OCI-LY1 (cell line): ENCODE data around the gene MESD.

Source experiments
- EZH2 ChIP-seq: fragments of 200-600 bp; sonication (generic), shearing (Covaris generic); IDR thresholded peaks from 2 replicates; pipeline ENCODE4 v1.8.0; 2017; ENCODE audit warnings: borderline replicate concordance, mixed run types, mild to moderate bottlenecking, antibody characterized with exemption, low read length, moderate library complexity, mixed read lengths
- TF ChIP-seq, protein P1 (sequence below): fragments of 200-600 bp; sonication (generic), shearing (Covaris generic); IDR thresholded peaks from 2 replicates; pipeline ENCODE4 v1.5.1; 2017; ENCODE audit warnings: mild to moderate bottlenecking, antibody characterized with exemption, low read length, moderate library complexity, mixed read lengths

DNA sequence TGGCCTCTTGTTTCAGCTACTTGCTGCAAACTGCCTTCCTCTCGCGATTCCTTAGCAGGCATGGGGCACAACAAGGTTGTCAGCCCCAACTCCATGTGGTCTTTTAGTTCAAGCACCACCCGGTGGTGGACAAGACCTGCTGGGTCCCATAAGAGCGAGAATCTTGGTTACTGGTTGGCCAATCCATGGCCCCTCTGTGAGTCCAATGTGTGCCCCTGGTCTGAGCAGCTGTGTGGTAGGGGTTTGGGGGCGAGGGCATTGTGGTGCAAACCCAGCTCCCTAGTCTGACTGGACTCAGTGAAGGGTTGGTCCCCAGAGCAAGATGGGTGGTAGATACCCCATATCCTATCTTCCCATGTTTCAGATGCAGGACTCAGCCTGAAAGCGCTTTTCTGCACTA lies 48.8 kb downstream of the MESD start:
- TF ChIP-seq, protein P1, sequence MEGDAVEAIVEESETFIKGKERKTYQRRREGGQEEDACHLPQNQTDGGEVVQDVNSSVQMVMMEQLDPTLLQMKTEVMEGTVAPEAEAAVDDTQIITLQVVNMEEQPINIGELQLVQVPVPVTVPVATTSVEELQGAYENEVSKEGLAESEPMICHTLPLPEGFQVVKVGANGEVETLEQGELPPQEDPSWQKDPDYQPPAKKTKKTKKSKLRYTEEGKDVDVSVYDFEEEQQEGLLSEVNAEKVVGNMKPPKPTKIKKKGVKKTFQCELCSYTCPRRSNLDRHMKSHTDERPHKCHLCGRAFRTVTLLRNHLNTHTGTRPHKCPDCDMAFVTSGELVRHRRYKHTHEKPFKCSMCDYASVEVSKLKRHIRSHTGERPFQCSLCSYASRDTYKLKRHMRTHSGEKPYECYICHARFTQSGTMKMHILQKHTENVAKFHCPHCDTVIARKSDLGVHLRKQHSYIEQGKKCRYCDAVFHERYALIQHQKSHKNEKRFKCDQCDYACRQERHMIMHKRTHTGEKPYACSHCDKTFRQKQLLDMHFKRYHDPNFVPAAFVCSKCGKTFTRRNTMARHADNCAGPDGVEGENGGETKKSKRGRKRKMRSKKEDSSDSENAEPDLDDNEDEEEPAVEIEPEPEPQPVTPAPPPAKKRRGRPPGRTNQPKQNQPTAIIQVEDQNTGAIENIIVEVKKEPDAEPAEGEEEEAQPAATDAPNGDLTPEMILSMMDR: no peak
- no peak for TF ChIP-seq EZH2
